H1 (cell line): ENCODE data around the gene DOCK3. TPM values are rescaled to one million over a fixed set of nuclear protein-coding genes. Genes with fewer than 3 reads are reported as not detected.

Experiments
- CTCF ChIA-PET: fragments of 300-600 bp; sonication (Branson Sonifier 250); formaldehyde crosslinking; loops from one replicate; lab custom pipeline; 2021; ENCODE audit not compliant: partially characterized antibody; lab: Charles Lee
- POLR2A ChIA-PET: fragments of 300-600 bp; sonication (Branson Sonifier 250); formaldehyde crosslinking; loops from one replicate; lab custom pipeline; 2021; ENCODE audit warnings: inconsistent platforms; ENCODE audit not compliant: partially characterized antibody; lab: Charles Lee
- DNase-seq, 2 experiments: peaks; one replicate each; pipeline versions ENCODE4 v3.0.0 to v3.0.0-alpha.2; 2010 to 2022; ENCODE audit warnings: low spot score in 2 of 2, low read depth in 1 of 2, mixed read lengths in 1 of 2
- FAIRE-seq: peaks from 2 replicates; lab custom pipeline; 2011; peaks lifted over from hg19 to GRCh38; lab: Jason Lieb, UNC
- H2AFZ ChIP-seq: 2 replicates; pipeline ENCODE4 v1.8.1; 2012; ENCODE audit warnings: low read length, inconsistent platforms
- H2AK5ac ChIP-seq: 2 replicates; pipeline ENCODE4 v1.6.1; 2013; ENCODE audit warnings: low read depth, low read length
- H2BK120ac ChIP-seq: replicated peaks from 2 replicates; pipeline ENCODE3; 2013; ENCODE audit warnings: low read depth, low read length, inconsistent platforms
- H2BK12ac ChIP-seq: 2 replicates; pipeline ENCODE4 v1.6.1; 2013; ENCODE audit warnings: low read depth, low read length
- H2BK15ac ChIP-seq: 2 replicates; pipeline ENCODE4 v1.6.1; 2013; ENCODE audit warnings: low read length
- H2BK20ac ChIP-seq: 2 replicates; pipeline ENCODE4 v1.6.1; 2013; ENCODE audit warnings: low read length
- H2BK5ac ChIP-seq: 2 replicates; pipeline ENCODE4 v1.6.1; 2013; ENCODE audit warnings: low read depth, low read length
- H3K14ac ChIP-seq: 2 replicates; pipeline ENCODE4 v1.6.1; 2013; ENCODE audit warnings: inconsistent platforms; ENCODE audit not compliant: insufficient read length
- H3K18ac ChIP-seq: 2 replicates; pipeline ENCODE4 v1.6.1; 2013; ENCODE audit warnings: low read length; ENCODE audit errors: extremely low read depth
- H3K23ac ChIP-seq: 2 replicates; pipeline ENCODE4 v1.6.1; 2013; ENCODE audit warnings: inconsistent platforms; ENCODE audit not compliant: insufficient read length
- H3K23me2 ChIP-seq: 2 replicates; pipeline ENCODE4 v1.6.1; 2013; ENCODE audit warnings: low read depth, low read length
- H3K27ac ChIP-seq: 2 replicates; pipeline ENCODE4 v1.6.1; 2011; ENCODE audit warnings: low read depth, low read length, inconsistent platforms
- H3K27me3 ChIP-seq, 4 experiments: replicated peaks in 1 of 4; 1 replicate in 1 of 4; 2 replicates in 3 of 4; pipeline versions ENCODE4 v1.6.1 to v1.8.1; 2011 to 2013; ENCODE audit warnings: low read length in 3 of 4, mild to moderate bottlenecking in 3 of 4, inconsistent platforms in 2 of 4, mixed read lengths in 2 of 4, moderate library complexity in 1 of 4; ENCODE audit not compliant: control insufficient read depth in 3 of 4, insufficient read depth in 3 of 4; ENCODE audit errors: extremely low read depth in 1 of 4
- H3K36me3 ChIP-seq, 4 experiments: 2 replicates each; pipeline versions ENCODE4 v1.6.1 to v1.8.1; 2011 to 2013; ENCODE audit warnings: mild to moderate bottlenecking in 4 of 4, low read length in 3 of 4, moderate library complexity in 2 of 4, control low read depth in 1 of 4, inconsistent platforms in 1 of 4; ENCODE audit not compliant: insufficient read depth in 4 of 4, control insufficient read depth in 2 of 4
- H3K4ac ChIP-seq: replicated peaks from 2 replicates; pipeline ENCODE3; 2013; ENCODE audit warnings: low read length, low read depth, mixed read lengths, inconsistent platforms; ENCODE audit not compliant: insufficient read length
- H3K4me1 ChIP-seq, 4 experiments: replicated peaks in 1 of 4; 1 replicate in 1 of 4; 2 replicates in 3 of 4; pipeline versions ENCODE4 v1.6.1 to v1.8.1; 2011 to 2013; ENCODE audit warnings: low read length in 3 of 4, inconsistent platforms in 2 of 4, mixed read lengths in 1 of 4; ENCODE audit not compliant: insufficient read depth in 4 of 4, control insufficient read depth in 3 of 4
- H3K4me2 ChIP-seq, 2 experiments: 2 replicates each; pipeline versions ENCODE4 v1.6.1 to v1.8.1; 2011 to 2013; ENCODE audit warnings: low read depth in 2 of 2, low read length in 2 of 2, control low read depth in 1 of 2, inconsistent platforms in 1 of 2, mild to moderate bottlenecking in 1 of 2; ENCODE audit not compliant: insufficient read depth in 1 of 2
- H3K4me3 ChIP-seq, 4 experiments: fragments of 200-600, 300-600 bp in 1 of 4; sonication (generic), shearing (Covaris generic), sonication (Bioruptor Twin) in 1 of 4; 2 replicates each; pipeline versions ENCODE4 v1.5.1 to v1.8.1; 2011 to 2016; ENCODE audit warnings: low read length in 4 of 4, low read depth in 3 of 4, control low read depth in 2 of 4, inconsistent platforms in 2 of 4, mild to moderate bottlenecking in 2 of 4, mixed read lengths in 1 of 4, moderate library complexity in 1 of 4; ENCODE audit not compliant: insufficient read depth in 2 of 4; ENCODE audit errors: extremely low read depth in 1 of 4
- H3K56ac ChIP-seq: replicated peaks from 2 replicates; pipeline ENCODE3; 2013; ENCODE audit warnings: low read depth, mild to moderate bottlenecking, mixed read lengths, low read length, inconsistent platforms; ENCODE audit not compliant: insufficient read length
- H3K79me1 ChIP-seq: 2 replicates; pipeline ENCODE4 v1.6.1; 2013; ENCODE audit warnings: low read depth, low read length, control low read depth
- H3K79me2 ChIP-seq, 2 experiments: 2 replicates each; pipeline versions ENCODE4 v1.6.1 to v1.8.1; 2012 to 2013; ENCODE audit warnings: low read length in 2 of 2, mild to moderate bottlenecking in 2 of 2, inconsistent platforms in 1 of 2; ENCODE audit not compliant: insufficient read depth in 2 of 2, control insufficient read depth in 1 of 2
- H3K9ac ChIP-seq, 4 experiments: replicated peaks in 1 of 4; 1 replicate in 1 of 4; 2 replicates in 3 of 4; pipeline versions ENCODE4 v1.6.1 to v1.8.1; 2011 to 2013; ENCODE audit warnings: low read depth in 3 of 4, low read length in 3 of 4, control low read depth in 2 of 4, mild to moderate bottlenecking in 2 of 4, moderate library complexity in 2 of 4, inconsistent platforms in 1 of 4; ENCODE audit errors: extremely low read depth in 1 of 4
- H3K9me3 ChIP-seq, 2 experiments: 2 replicates each; pipeline versions ENCODE4 v1.6.1 to v1.8.1; 2012 to 2013; ENCODE audit warnings: mild to moderate bottlenecking in 2 of 2, moderate library complexity in 2 of 2, control low read depth in 1 of 2, inconsistent platforms in 1 of 2, low read depth in 1 of 2, low read length in 1 of 2, mixed read lengths in 1 of 2; ENCODE audit not compliant: insufficient read depth in 2 of 2
- H4K20me1 ChIP-seq, 2 experiments: replicated peaks in 1 of 2; 2 replicates each; pipeline versions ENCODE3 to v1.8.1; 2011 to 2013; ENCODE audit warnings: inconsistent platforms in 2 of 2, low read length in 2 of 2, mild to moderate bottlenecking in 1 of 2; ENCODE audit not compliant: insufficient read depth in 2 of 2, control insufficient read depth in 1 of 2
- H4K5ac ChIP-seq: 2 replicates; pipeline ENCODE4 v1.6.1; 2013; ENCODE audit warnings: low read length, low read depth, mixed read lengths, inconsistent platforms; ENCODE audit not compliant: insufficient read length
- H4K8ac ChIP-seq: 2 replicates; pipeline ENCODE4 v1.8.0; 2013; ENCODE audit warnings: mild to moderate bottlenecking, moderate library complexity, low read length, inconsistent platforms; ENCODE audit not compliant: insufficient read depth; ENCODE audit errors: extremely low read depth
- H4K91ac ChIP-seq: replicated peaks from 2 replicates; pipeline ENCODE3; 2013; ENCODE audit warnings: low read length, mixed read lengths, inconsistent platforms; ENCODE audit not compliant: insufficient read length
- EP300 ChIP-seq, 2 experiments: IDR thresholded peaks; 1 replicate in 1 of 2; 2 replicates in 1 of 2; pipeline ENCODE4 v1.6.1; 2011 to 2012; ENCODE audit warnings: low read depth in 2 of 2, low read length in 2 of 2, mild to moderate bottlenecking in 2 of 2, borderline replicate concordance in 1 of 2, inconsistent platforms in 1 of 2, moderate library complexity in 1 of 2
- GTF2F1 ChIP-seq: IDR thresholded peaks from 2 replicates; pipeline ENCODE4 v1.6.1; 2012; ENCODE audit warnings: low read depth, low read length, improper control_type of control experiment, borderline replicate concordance
- POLR2AphosphoS5 ChIP-seq: IDR thresholded peaks from 2 replicates; pipeline ENCODE4 v1.6.1; 2011; ENCODE audit warnings: low read depth, low read length
- SAP30 ChIP-seq: fragments of 300-600 bp; sonication (generic); IDR thresholded peaks from 2 replicates; pipeline ENCODE4 v1.7.1; 2012; ENCODE audit warnings: low read length, moderate library complexity, mild to moderate bottlenecking, inconsistent platforms; ENCODE audit not compliant: insufficient read depth, insufficient replicate concordance
- SIRT6 ChIP-seq: IDR thresholded peaks from one replicate; pipeline ENCODE4 v1.7.1; 2012; ENCODE audit warnings: low read length, inconsistent platforms
- SP1 ChIP-seq: IDR thresholded peaks from 2 replicates; pipeline ENCODE4 v1.6.1; 2011; ENCODE audit warnings: low read depth, low read length
- SP2 ChIP-seq: IDR thresholded peaks from 2 replicates; pipeline ENCODE4 v1.6.1; 2012; ENCODE audit warnings: mild to moderate bottlenecking, low read length, inconsistent platforms
- TAF1 ChIP-seq: IDR thresholded peaks from 2 replicates; pipeline ENCODE4 v1.6.1; 2011; ENCODE audit warnings: mild to moderate bottlenecking, low read depth, low read length
- TAF7 ChIP-seq: optimal IDR thresholded peaks from 2 replicates; pipeline ENCODE3; 2011; ENCODE audit warnings: low read depth, mild to moderate bottlenecking, inconsistent platforms, low read length, moderate library complexity, borderline replicate concordance
- TCF12 ChIP-seq: IDR thresholded peaks from 2 replicates; pipeline ENCODE4 v1.6.1; 2011; ENCODE audit warnings: low read depth, mild to moderate bottlenecking, low read length
- WGBS, 2 experiments: shearing (Covaris generic) in 1 of 2; methylation state at CpG; one replicate each; pipeline versions ENCODE4 v1.1.6 to v1.1.7; 2013 to 2015; ENCODE audit warnings: low lambda C conversion rate in 2 of 2, mixed read lengths in 2 of 2, inconsistent platforms in 1 of 2, low coverage in 1 of 2, missing lambda C conversion rate in 1 of 2; ENCODE audit not compliant: insufficient replicate concordance in 2 of 2, insufficient coverage in 1 of 2, insufficient read length in 1 of 2; ENCODE audit errors: extremely low coverage in 1 of 2, missing lambda C conversion rate in 1 of 2; 5-methylcytosine and 5-hydroxymethylcytosine counted together
- polyA plus RNA-seq, 7 experiments: library from polyadenylated mRNA; depleted of rRNA in 3 of 7; stranded (reverse) in 5 of 7; unstranded in 2 of 7; fragments of >200 nt in 5 of 7; fragments of 200-250 nt in 2 of 7; gene quantifications; 1 replicate in 5 of 7; 2 replicates in 1 of 7; 4 replicates in 1 of 7; pipeline versions ENCODE4 v1.2.1 to v1.2.3, GENCODE V29; 2011 to 2013; ENCODE audit warnings: missing spikeins in 2 of 7, mixed read lengths in 2 of 7
- total RNA-seq: library from RNA; stranded (reverse); fragmentation: NEBNext Ultra II Directional; extraction: Animal tissue kit (Norgen Biotek cat#: 25700); gene quantifications from 2 replicates; pipeline ENCODE4 v1.2.1, GENCODE V29; 2021
- TF ChIP-seq, protein P1 (sequence below): IDR thresholded peaks from 2 replicates; pipeline ENCODE4 v1.6.1; 2011; ENCODE audit warnings: low read length, improper control_type of control experiment

Gene DOCK3
- total and polyA plus RNA-seq, 2 of the 8 experiments (the other 6 are each of a cell fraction or from before 2014, with no cell fraction given): 2.7 to 5.0 TPM

GRCh38 chr3:50656417-50657195, 18.1 kb upstream of the DOCK3 start:
- Histone ChIP-seq H3K79me1 (no peaks in the 10 kb centered on the region; the same call in 1 of the 2 replicates), H3K23me2 (no peaks in the 10 kb centered on the region)
- TF ChIP-seq SP1: no peak
- TF ChIP-seq POLR2AphosphoS5: no peak
- no peak for TF ChIP-seq EP300 (IDR thresholded peaks at IDR 0.05; ENCODE audit: borderline replicate concordance in 1 of 2, low read depth in 2 of 2, low read length in 2 of 2)
- TF ChIP-seq TAF1: no peak
- TF ChIP-seq, protein P1, sequence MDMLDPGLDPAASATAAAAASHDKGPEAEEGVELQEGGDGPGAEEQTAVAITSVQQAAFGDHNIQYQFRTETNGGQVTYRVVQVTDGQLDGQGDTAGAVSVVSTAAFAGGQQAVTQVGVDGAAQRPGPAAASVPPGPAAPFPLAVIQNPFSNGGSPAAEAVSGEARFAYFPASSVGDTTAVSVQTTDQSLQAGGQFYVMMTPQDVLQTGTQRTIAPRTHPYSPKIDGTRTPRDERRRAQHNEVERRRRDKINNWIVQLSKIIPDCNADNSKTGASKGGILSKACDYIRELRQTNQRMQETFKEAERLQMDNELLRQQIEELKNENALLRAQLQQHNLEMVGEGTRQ: no peak
- no peak for TF ChIP-seq TCF12
- TF ChIP-seq GTF2F1: no peak
- no peak for TF ChIP-seq SP2
- no peak for TF ChIP-seq SIRT6
- no peak for TF ChIP-seq SAP30
- TF ChIP-seq TAF7: no peak

More at GRCh38 chr3:50656417-50657195, 18.1 kb upstream of the DOCK3 start:
- H3K79me2 ChIP-seq: no peaks in the 10 kb centered on the region
- POLR2A ChIA-PET: interaction anchor here (1.2 to 1.4 kb wide), 3 partner anchors 11 to 728 kb away, joined by 4 to 5 read pairs (median 4); partner anchors contain the start of gene MANF
- no peak overlapping the region; the same call in 1 of the 2 replicates for H2BK15ac ChIP-seq
- H3K27ac ChIP-seq: no peak overlapping the region
- peaks cover 0 to 11% (median 2%) of the 10 kb centered on the region in 4 experiments; a peak in 6 of 7 replicates for H3K4me1 ChIP-seq
- H3K4me2 ChIP-seq: no peak overlapping the region
- no peaks in the 10 kb centered on the region; a peak in 1 of 7 replicates for H3K27me3 ChIP-seq
- DNase-seq (no peak), FAIRE-seq (no peak)
- H2BK5ac ChIP-seq: no peak overlapping the region
- CTCF ChIA-PET: interaction anchor here (0.6 to 63.8 kb wide), 5 partner anchors 18 to 1025 kb away, joined by 3 to 1262 read pairs (median 3); partner anchors contain the start of genes CISH, DOCK3 and MAPKAPK3
- no peak overlapping the region for H3K4ac ChIP-seq
- H4K5ac ChIP-seq: no peak overlapping the region
- peaks cover 0 to 2% of the 10 kb centered on the region in 2 experiments for H4K20me1 ChIP-seq
- H3K4me3 ChIP-seq: no peak overlapping the region
- H3K14ac ChIP-seq: no peak overlapping the region
- H3K36me3 ChIP-seq: no peaks in the 10 kb centered on the region
- H2BK120ac ChIP-seq: no peak overlapping the region
- no peak overlapping the region for H2BK12ac ChIP-seq
- H3K23ac ChIP-seq: no peak overlapping the region
- H2AK5ac ChIP-seq: no peak overlapping the region
- no peak overlapping the region for H3K18ac ChIP-seq
- no peak overlapping the region for H3K9ac ChIP-seq
- H4K91ac ChIP-seq: no peak overlapping the region
- H4K8ac ChIP-seq: no peak overlapping the region
- WGBS, 2 experiments: 88% methylated on average over 8 of the region's 8 CpGs; no CpG with 5 or more reads in 1 of the 2 experiments
- H3K9me3 ChIP-seq: no peaks in the 10 kb centered on the region
- H2AFZ ChIP-seq: no peak overlapping the region
- H2BK20ac ChIP-seq: no peak overlapping the region
- H3K56ac ChIP-seq: no peak overlapping the region
